HepG2 (cell line): ENCODE results near the gene BCAS4. TPM values are rescaled to one million over a fixed set of nuclear protein-coding genes. Genes with fewer than 3 reads are reported as not detected.

Experiments
- ATAC-seq: fragments of 200-7000 bp; cut with Tn5 transposase; 3 replicates; pipeline ENCODE4 v1.9.1; 2020; ENCODE audit warnings: mild to moderate bottlenecking, moderate library complexity
- BruUV-seq: library from RNA; stranded (reverse); fragments of 400-500 nt; replicated peaks from 2 replicates; lab custom pipeline; 2021; lab: Mats Ljungman, UMichigan
- CTCF ChIA-PET: fragments of 300-600 bp; formaldehyde crosslinking; extraction: SDS; loops from one replicate; lab custom pipeline; 2021; ENCODE audit warnings: low total read pairs, inconsistent platforms, low intra/inter-chr PET ratio; lab: Yijun Ruan, JAX
- POLR2A ChIA-PET: fragments of 350-600 bp; sonication (Branson Sonifier 250); formaldehyde crosslinking; loops from one replicate; lab custom pipeline; 2020; ENCODE audit warnings: antibody characterized with exemption, inconsistent platforms; lab: Yijun Ruan, JAX
- DNase-seq: peaks from one replicate; pipeline ENCODE4 v3.0.0-alpha.2; 2015; ENCODE audit warnings: low spot score
- FAIRE-seq: peaks from 3 replicates; lab custom pipeline; 2011; peaks lifted over from hg19 to GRCh38; lab: Jason Lieb, UNC
- H2AFZ ChIP-seq: one replicate; pipeline ENCODE4 v1.6.1; 2011; ENCODE audit warnings: low read length, inconsistent platforms
- H3K27ac ChIP-seq: fragments of 300-600 bp; 3 replicates; pipeline ENCODE4 v1.8.0; 2011; ENCODE audit warnings: mixed run types, mild to moderate bottlenecking, mixed read lengths, low read length, inconsistent platforms; ENCODE audit not compliant: insufficient read depth; ENCODE audit errors: extremely low read length
- H3K27me3 ChIP-seq, 2 experiments: fragments of 200-600 bp in 1 of 2; 2 replicates in 1 of 2; 3 replicates in 1 of 2; pipeline versions ENCODE4 v1.6.0 to v1.8.0; 2011; ENCODE audit warnings: low read length in 2 of 2, mild to moderate bottlenecking in 2 of 2, moderate library complexity in 2 of 2, inconsistent platforms in 1 of 2; ENCODE audit not compliant: insufficient read depth in 2 of 2, control insufficient read depth in 1 of 2
- H3K36me3 ChIP-seq, 2 experiments: fragments of 200-600 bp in 1 of 2; replicated peaks in 1 of 2; 2 replicates in 1 of 2; 3 replicates in 1 of 2; pipeline versions ENCODE4 v1.5.1 to v1.8.0; 2011; ENCODE audit warnings: low read length in 2 of 2, inconsistent platforms in 1 of 2; ENCODE audit not compliant: insufficient read depth in 2 of 2, control insufficient read depth in 1 of 2
- H3K4me1 ChIP-seq: 2 replicates; pipeline ENCODE4 v1.5.1; 2012; ENCODE audit warnings: low read length, inconsistent platforms; ENCODE audit not compliant: insufficient read depth
- H3K4me2 ChIP-seq: 2 replicates; pipeline ENCODE4 v1.6.0; 2011; ENCODE audit warnings: low read depth, low read length, inconsistent platforms
- H3K4me3 ChIP-seq, 3 experiments: fragments of 200-600 bp in 1 of 3; sonication (generic), shearing (Covaris generic) in 1 of 3; replicated peaks in 1 of 3; 2 replicates each; pipeline ENCODE4 v1.5.1; 2011 to 2016; ENCODE audit warnings: low read length in 3 of 3, inconsistent platforms in 2 of 3, low read depth in 2 of 3, mild to moderate bottlenecking in 2 of 3, control low read depth in 1 of 3, mixed read lengths in 1 of 3; ENCODE audit not compliant: insufficient read depth in 1 of 3
- H3K79me2 ChIP-seq: one replicate; pipeline ENCODE4 v1.6.1; 2011; ENCODE audit warnings: low read length, inconsistent platforms; ENCODE audit not compliant: insufficient read depth
- H3K9ac ChIP-seq: 2 replicates; pipeline ENCODE4 v1.6.0; 2011; ENCODE audit warnings: mild to moderate bottlenecking, low read depth, low read length, inconsistent platforms; ENCODE audit not compliant: insufficient read depth
- H3K9me3 ChIP-seq: 2 replicates; pipeline ENCODE4 v1.5.1; 2012; ENCODE audit warnings: mild to moderate bottlenecking, low read length
- H4K20me1 ChIP-seq: 2 replicates; pipeline ENCODE4 v1.6.0; 2011; ENCODE audit warnings: inconsistent platforms, mild to moderate bottlenecking, low read length, moderate library complexity; ENCODE audit not compliant: insufficient read depth
- DDIT3 ChIP-seq: sonication (generic); formaldehyde crosslinking; IDR thresholded peaks from 2 replicates; pipeline ENCODE4 v1.4.0; 2020; ENCODE audit warnings: mild to moderate bottlenecking, missing genetic modification reagents
- KLF11 ChIP-seq: IDR thresholded peaks from 2 replicates; pipeline ENCODE4 v1.6.1; 2016; ENCODE audit warnings: missing compliant biosample characterization
- MAFG ChIP-seq: sonication (generic); formaldehyde crosslinking; IDR thresholded peaks from 2 replicates; pipeline ENCODE4 v1.5.1; 2020; ENCODE audit warnings: mild to moderate bottlenecking, missing genetic modification reagents
- MAFK ChIP-seq, 2 experiments: IDR thresholded peaks in 1 of 2; conservative IDR thresholded peaks in 1 of 2; 2 replicates each; pipeline ENCODE4 v1.6.1; 2011; ENCODE audit warnings: improper control_type of control experiment in 2 of 2, low read length in 2 of 2
- USF2 ChIP-seq, 2 experiments: sonication (generic) in 1 of 2; formaldehyde crosslinking in 1 of 2; IDR thresholded peaks; 2 replicates each; pipeline versions ENCODE4 v1.5.1 to v1.6.1; 2011 to 2020; ENCODE audit warnings: borderline replicate concordance in 1 of 2, low read depth in 1 of 2, low read length in 1 of 2, mild to moderate bottlenecking in 1 of 2, missing genetic modification reagents in 1 of 2, moderate library complexity in 1 of 2
- ZNF75D ChIP-seq: sonication (generic); formaldehyde crosslinking; IDR thresholded peaks from 2 replicates; pipeline ENCODE4 v1.8.1; 2023; ENCODE audit warnings: missing genetic modification reagents, mild to moderate bottlenecking, borderline replicate concordance
- WGBS: methylation state at CpG from one replicate; pipeline ENCODE4 v1.1.6; 2017; ENCODE audit warnings: low lambda C conversion rate; 5-methylcytosine and 5-hydroxymethylcytosine counted together
- in situ Hi-C: cut with HindIII; loops from 2 replicates; pipeline ENCODE4 v1.10.0; 2017; ENCODE audit warnings: low pct_unique_long_range_greater_than_20kb; ENCODE audit not compliant: extremely low pct_ligation_motif_present
- intact Hi-C: fragments of 100-400 bp; cut with micrococcal nuclease; formaldehyde crosslinking; loops from one replicate; pipeline ENCODE4 v1.10.0; 2022; ENCODE audit not compliant: unreplicated experiment
- polyA plus RNA-seq, 8 experiments: library from polyadenylated mRNA; depleted of rRNA in 3 of 8; stranded (reverse) in 7 of 8; unstranded in 1 of 8; fragments of >200 nt; fragmentation: Illumina TruSeq in 4 of 8; extraction: Trizol in 4 of 8; gene quantifications; 2 replicates each; pipeline versions ENCODE4 v1.2.1 to v1.2.3, GENCODE V29; 2011 to 2016; ENCODE audit warnings: low read depth in 4 of 8, missing spikeins in 1 of 8, mixed read lengths in 1 of 8; ENCODE audit not compliant: insufficient read depth in 1 of 8
- total RNA-seq, 5 experiments: library from RNA; depleted of rRNA; stranded (reverse); fragments of >200 nt; fragmentation: Illumina TruSeq; extraction: Trizol; gene quantifications; 2 replicates each; pipeline ENCODE4 v1.2.3, GENCODE V29; 2016; ENCODE audit warnings: low read depth in 1 of 5
- TF ChIP-seq, protein P1 (sequence below): sonication (generic); formaldehyde crosslinking; IDR thresholded peaks from 2 replicates; pipeline ENCODE4 v1.5.0; 2020; ENCODE audit warnings: mild to moderate bottlenecking, missing genetic modification reagents, moderate library complexity

BCAS4 gene
- total and polyA plus RNA-seq, 2 of the 13 experiments (the other 11 are each of a cell fraction or from before 2014, with no cell fraction given): 7.2 to 8.0 TPM

DNA sequence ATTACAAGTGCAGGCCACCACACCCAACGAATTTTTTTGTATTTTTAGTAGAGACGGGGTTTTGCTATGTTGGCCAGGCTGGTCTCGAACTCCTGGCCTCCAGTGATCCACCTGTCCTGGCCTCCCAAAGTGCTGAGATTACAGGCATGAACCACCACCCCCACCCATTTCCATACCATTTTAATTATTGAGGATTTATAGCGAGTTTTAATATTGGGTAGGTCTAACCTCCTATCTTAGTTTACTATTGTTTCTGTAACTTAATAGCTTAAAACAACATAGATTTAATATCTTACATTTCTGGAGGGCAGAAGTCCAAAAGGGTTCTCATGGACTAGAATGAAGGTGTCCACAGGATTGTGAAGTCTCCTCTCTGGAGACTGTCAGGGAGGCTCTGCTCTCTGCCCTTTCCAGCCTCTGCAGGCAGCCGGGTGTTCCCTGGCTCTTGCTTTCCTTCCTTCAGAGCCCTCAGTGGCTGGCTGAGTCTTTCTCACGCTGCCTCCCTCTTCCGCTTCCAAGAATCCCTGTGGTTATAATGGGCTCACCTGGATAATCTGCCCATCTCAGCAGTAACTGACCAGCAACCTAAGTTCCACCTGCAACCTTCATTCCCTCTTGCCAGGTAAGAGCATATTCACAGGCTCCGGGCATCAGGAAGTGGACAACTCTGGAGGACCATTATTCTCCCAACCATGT, 18.6 kb upstream of the BCAS4 start:
- H2AFZ ChIP-seq: no peak overlapping the region
- H3K9me3 ChIP-seq: no peaks in the 10 kb centered on the region
- DNase-seq (no peak), FAIRE-seq (no peak), ATAC-seq (peak; percentile 55)
- in situ Hi-C loops (loop anchor here (25.0 kb wide), 1 partner anchor 536 kb away; no protein-coding TSS in a partner anchor), intact Hi-C loops (no loop called here)
- H3K4me1 ChIP-seq: no peaks in the 10 kb centered on the region; the same call in 1 of the 2 replicates
- no peak overlapping the region for H3K27ac ChIP-seq
- H3K4me3 ChIP-seq: no peak overlapping the region
- BruUV-seq: no TSS peak
- H3K4me2 ChIP-seq: no peak overlapping the region
- H3K79me2 ChIP-seq: no peaks in the 10 kb centered on the region
- TF ChIP-seq KLF11 (CRISPR knock-in tag) (no peak), DDIT3 (no peak), USF2 (IDR thresholded peaks at IDR 0.05; ENCODE audit: low read depth, low read length) (no peak), USF2 (CRISPR knock-in tag; IDR thresholded peaks at IDR 0.05; ENCODE audit: borderline replicate concordance) (no peak), MAFG (CRISPR knock-in tag) (peak; percentile 45; the same call in 1 of the 2 replicates), MAFK (conservative IDR thresholded peaks at IDR 0.05 in 1 of 2, IDR thresholded peaks at IDR 0.05 in 1 of 2; ENCODE audit: low read length in 2 of 2) (peak; percentile 44 to 46; a peak in 1 of 4 replicates), ZNF75D (no peak)
- TF ChIP-seq, protein P1, sequence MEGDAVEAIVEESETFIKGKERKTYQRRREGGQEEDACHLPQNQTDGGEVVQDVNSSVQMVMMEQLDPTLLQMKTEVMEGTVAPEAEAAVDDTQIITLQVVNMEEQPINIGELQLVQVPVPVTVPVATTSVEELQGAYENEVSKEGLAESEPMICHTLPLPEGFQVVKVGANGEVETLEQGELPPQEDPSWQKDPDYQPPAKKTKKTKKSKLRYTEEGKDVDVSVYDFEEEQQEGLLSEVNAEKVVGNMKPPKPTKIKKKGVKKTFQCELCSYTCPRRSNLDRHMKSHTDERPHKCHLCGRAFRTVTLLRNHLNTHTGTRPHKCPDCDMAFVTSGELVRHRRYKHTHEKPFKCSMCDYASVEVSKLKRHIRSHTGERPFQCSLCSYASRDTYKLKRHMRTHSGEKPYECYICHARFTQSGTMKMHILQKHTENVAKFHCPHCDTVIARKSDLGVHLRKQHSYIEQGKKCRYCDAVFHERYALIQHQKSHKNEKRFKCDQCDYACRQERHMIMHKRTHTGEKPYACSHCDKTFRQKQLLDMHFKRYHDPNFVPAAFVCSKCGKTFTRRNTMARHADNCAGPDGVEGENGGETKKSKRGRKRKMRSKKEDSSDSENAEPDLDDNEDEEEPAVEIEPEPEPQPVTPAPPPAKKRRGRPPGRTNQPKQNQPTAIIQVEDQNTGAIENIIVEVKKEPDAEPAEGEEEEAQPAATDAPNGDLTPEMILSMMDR (CRISPR knock-in tag): no peak
- no peaks in the 10 kb centered on the region for H4K20me1 ChIP-seq
- H3K36me3 ChIP-seq: no peaks in the 10 kb centered on the region
- no peak overlapping the region for H3K9ac ChIP-seq
- 33% methylated on average over 8 of the region's 8 CpGs for WGBS
- 0 out of 5 replicates have a peak, but pooled peaks cover 0 to 1% of the 10 kb centered on the region in 2 experiments for H3K27me3 ChIP-seq
- POLR2A ChIA-PET: interaction anchor here (1.2 kb wide), 1 partner anchor 14 kb away, joined by 3 read pairs; no protein-coding TSS in a partner anchor
- CTCF ChIA-PET: no interaction called here
